GM12865 (cell line): ENCODE measurements around the gene STON2.

Source experiments
- DNase-seq: peaks from one replicate; pipeline ENCODE4 v3.0.0; 2010; ENCODE audit warnings: low read depth
- H3K4me3 ChIP-seq: 2 replicates; pipeline ENCODE4 v1.5.1; 2011; ENCODE audit warnings: mild to moderate bottlenecking, low read depth, low read length, control low read depth
- CTCF ChIP-seq: IDR thresholded peaks from 2 replicates; pipeline ENCODE4 v1.5.1; 2011; ENCODE audit warnings: low read length, control low read depth, low read depth, inconsistent platforms; ENCODE audit not compliant: insufficient read depth; ENCODE audit errors: missing control alignments

The STON2 gene

GRCh38 chr14:81273961-81274575 lies 126.1 kb downstream of the STON2 start:
- no peak for TF ChIP-seq CTCF
- H3K4me3 ChIP-seq, result no peak overlapping the region
- no peak for DNase-seq

- no peak overlapping the region for H3K4me3 ChIP-seq
- no peak for DNase-seq
- TF ChIP-seq CTCF, result no peak
Observed at GRCh38 chr14:81273521-81273920, 126.6 kb downstream of the STON2 start.

GRCh38 chr14:81272317-81272716 lies 127.8 kb downstream of the STON2 start:
- DNase-seq, result no peak
- H3K4me3 ChIP-seq, result no peak overlapping the region
- no peak for TF ChIP-seq CTCF

GRCh38 chr14:81269979-81270375 lies 130.1 kb downstream of the STON2 start:
- no peak overlapping the region for H3K4me3 ChIP-seq

GRCh38 chr14:81269100-81269978 lies 130.8 kb downstream of the STON2 start:
- H3K4me3 ChIP-seq, result no peak overlapping the region
- peak; percentile 57 for DNase-seq
- TF ChIP-seq CTCF, result peak; percentile 60

More at GRCh38 chr14:81269979-81270375, 130.1 kb downstream of the STON2 start:
- no peak for TF ChIP-seq CTCF
- no peak for DNase-seq

- no peak for DNase-seq
- TF ChIP-seq CTCF, result no peak
- no peak overlapping the region for H3K4me3 ChIP-seq
Observed at GRCh38 chr14:81268016-81268416, 132.1 kb downstream of the STON2 start.

- H3K4me3 ChIP-seq, result no peak overlapping the region
- no peak for TF ChIP-seq CTCF
- no peak for DNase-seq
Observed at GRCh38 chr14:81265636-81266169, 134.4 kb downstream of the STON2 start.
